T-helper 2 cell treated with Interferon-gamma antibody and Interleukin-4, amounts not matched to agents 5 μg/mL and 100 μg/mL, for 36 hours (primary cell): ENCODE measurements around the gene ZNF232.
"Not testable (repeated sequence)": the region's sequence is repeated elsewhere in the genome, so short reads cannot be mapped to it uniquely, and the experiment has no call there.

Experiments used
- DNase-seq: peaks from one replicate; pipeline ENCODE4 v3.0.0; 2021; ENCODE audit warnings: low spot score
- H3K27ac Mint-ChIP-seq: one replicate; pipeline ENCODE4 v1.8.0; 2021; ENCODE audit warnings: mild to moderate bottlenecking, mixed read lengths
- H3K27me3 Mint-ChIP-seq: one replicate; pipeline ENCODE4 v1.8.0; 2021; ENCODE audit warnings: low read depth, mixed read lengths
- H3K36me3 Mint-ChIP-seq: one replicate; pipeline ENCODE4 v1.8.0; 2021; ENCODE audit warnings: low read depth, mixed read lengths
- H3K4me1 Mint-ChIP-seq: one replicate; pipeline ENCODE4 v1.8.0; 2021; ENCODE audit warnings: low read depth, mixed read lengths
- H3K4me3 Mint-ChIP-seq: one replicate; pipeline ENCODE4 v1.8.0; 2022; ENCODE audit warnings: mild to moderate bottlenecking, moderate library complexity, mixed read lengths
- H3K9me3 Mint-ChIP-seq: one replicate; pipeline ENCODE4 v1.8.0; 2021; ENCODE audit warnings: mixed read lengths

Gene ZNF232

GRCh38 chr17:5133311-5133710, 21.6 kb upstream of the ZNF232 start:
- H3K4me1 Mint-ChIP-seq: no peaks in the 10 kb centered on the region
- DNase-seq: no peak
- no peaks in the 10 kb centered on the region for H3K9me3 Mint-ChIP-seq
- H3K27me3 Mint-ChIP-seq: no peaks in the 10 kb centered on the region
- H3K36me3 Mint-ChIP-seq: no peaks in the 10 kb centered on the region
- H3K4me3 Mint-ChIP-seq: no peak overlapping the region
- H3K27ac Mint-ChIP-seq: no peak overlapping the region

DNA sequence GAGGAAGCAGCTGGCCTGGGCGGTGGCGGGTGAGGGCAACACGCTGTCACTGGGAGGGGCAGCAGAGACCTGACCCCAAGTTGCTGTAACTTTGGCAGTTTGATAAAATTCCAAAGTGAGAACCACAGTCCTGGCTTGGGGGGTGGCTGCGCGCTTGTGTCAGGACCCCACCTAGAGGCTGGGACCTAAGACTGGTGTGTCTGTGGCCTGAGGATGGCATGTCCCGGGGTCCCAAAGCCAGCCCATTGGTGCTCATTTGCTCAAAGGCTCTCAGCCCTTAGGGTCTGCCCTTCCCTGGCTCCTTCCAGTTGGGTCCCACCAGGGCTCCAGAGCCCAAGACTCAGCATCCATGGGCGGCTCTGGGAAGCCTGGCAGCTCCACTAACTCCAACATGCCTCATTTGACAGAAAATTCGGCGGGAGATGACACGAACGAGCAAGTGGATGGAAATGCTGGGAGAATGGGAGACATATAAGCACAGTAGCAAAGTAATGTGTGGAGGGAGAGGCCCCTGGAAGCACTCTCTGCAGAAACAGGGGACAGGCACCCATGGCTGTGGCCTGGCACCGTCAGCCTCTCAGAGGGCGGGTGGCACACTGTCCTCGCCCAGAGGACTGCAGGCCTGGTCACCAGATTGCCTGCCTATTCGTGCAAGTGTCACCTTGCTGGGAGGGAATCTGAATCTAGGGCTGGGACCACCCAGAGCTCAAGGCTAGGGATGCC, 21.0 kb upstream of the ZNF232 start:
- not testable (repeated sequence) for H3K27ac Mint-ChIP-seq, DNase-seq, H3K9me3 Mint-ChIP-seq, H3K27me3 Mint-ChIP-seq, H3K36me3 Mint-ChIP-seq, H3K4me1 Mint-ChIP-seq, H3K4me3 Mint-ChIP-seq

DNA sequence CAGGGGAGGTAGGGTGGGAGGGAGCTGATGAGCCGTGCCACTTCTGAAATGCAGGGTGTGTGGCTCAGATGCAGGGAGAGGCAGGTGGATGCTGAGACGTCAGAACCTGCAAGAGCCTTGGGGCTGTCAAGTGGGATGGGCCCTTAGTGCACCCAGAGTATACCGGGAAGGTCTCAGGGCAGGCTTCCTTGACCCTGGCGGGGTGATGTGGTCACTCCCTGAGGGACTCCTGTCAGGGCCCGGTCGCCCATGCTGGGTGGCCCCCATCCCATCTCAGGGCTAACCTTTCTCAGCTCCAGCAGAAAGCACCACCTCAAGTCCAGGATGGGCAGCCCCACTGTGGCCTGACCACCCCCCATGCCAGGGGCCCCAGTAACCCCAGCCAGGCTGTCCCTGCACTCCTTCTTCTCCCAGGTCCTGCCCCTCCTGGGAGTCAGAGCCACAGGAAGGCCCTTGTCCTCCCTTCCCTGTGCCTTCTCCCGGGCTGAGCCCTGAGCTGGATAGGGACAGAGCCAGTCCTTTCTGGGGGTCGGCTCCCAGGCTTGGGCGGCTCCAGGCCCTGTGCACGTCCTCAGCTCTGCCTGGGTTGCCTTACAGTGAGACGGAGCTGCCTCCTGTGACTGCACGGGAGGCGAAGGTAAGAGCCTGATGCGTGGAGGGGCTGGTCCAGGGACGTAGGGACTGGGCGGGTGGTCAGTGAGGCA, 20.3 kb upstream of the ZNF232 start:
- not testable (repeated sequence) for H3K4me1 Mint-ChIP-seq, H3K9me3 Mint-ChIP-seq, H3K4me3 Mint-ChIP-seq, DNase-seq, H3K36me3 Mint-ChIP-seq, H3K27ac Mint-ChIP-seq, H3K27me3 Mint-ChIP-seq

DNA sequence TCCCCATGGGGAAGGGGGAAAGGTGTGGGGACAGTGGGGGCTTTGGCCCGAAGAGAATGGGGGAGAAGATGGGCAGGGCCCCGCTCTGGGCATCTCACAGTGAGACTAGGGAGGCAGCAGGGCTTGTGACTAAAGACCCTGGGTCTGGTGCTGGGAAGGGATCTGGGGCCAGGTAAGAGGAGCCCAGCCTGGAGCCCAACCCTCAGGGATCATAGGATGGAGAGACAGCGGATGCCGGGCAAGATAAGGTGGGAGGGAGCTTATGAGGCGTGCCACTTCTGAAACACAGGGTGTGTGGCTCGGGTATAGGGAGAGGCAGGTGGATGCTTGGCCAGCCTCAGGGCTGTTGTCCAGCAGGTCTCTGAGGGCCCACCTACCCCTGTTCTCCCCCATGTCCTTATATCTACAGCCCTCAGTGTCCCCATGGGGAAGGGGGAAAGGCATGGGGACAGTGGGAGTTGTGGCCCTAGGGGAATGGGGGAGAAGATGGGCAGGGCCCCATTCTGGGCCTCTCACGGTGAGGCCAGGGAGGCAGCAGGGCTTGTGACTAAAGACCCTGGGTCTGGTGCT, 19.6 kb upstream of the ZNF232 start:
- H3K27me3 Mint-ChIP-seq: peaks cover 3% of the 10 kb centered on the region
- H3K27ac Mint-ChIP-seq: no peak overlapping the region
- no peak for DNase-seq
- H3K4me1 Mint-ChIP-seq: no peaks in the 10 kb centered on the region
- no peak overlapping the region for H3K4me3 Mint-ChIP-seq
- no peaks in the 10 kb centered on the region for H3K9me3 Mint-ChIP-seq
- no peaks in the 10 kb centered on the region for H3K36me3 Mint-ChIP-seq

GRCh38 chr17:5130687-5131086, 19.0 kb upstream of the ZNF232 start:
- H3K36me3 Mint-ChIP-seq, H3K27me3 Mint-ChIP-seq, H3K4me1 Mint-ChIP-seq, H3K9me3 Mint-ChIP-seq, H3K4me3 Mint-ChIP-seq, DNase-seq, H3K27ac Mint-ChIP-seq: not testable (repeated sequence)

DNA sequence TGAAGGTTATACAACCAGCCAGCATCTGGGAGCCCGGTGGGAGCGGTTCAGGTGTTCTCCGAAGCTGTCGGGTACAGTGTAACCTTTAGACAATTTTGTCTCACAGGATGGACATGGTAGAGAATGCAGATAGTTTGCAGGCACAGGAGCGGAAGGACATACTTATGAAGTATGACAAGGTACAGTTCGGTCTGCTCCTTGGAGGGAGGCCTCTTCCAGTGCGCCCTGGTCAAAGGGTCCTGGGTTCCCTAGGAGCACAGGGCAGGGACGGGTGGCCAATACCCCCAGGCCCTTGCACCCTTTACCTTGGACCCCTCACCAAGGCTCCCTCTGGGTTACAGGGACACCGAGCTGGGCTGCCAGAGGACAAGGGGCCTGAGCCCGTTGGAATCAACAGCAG, 18.6 kb upstream of the ZNF232 start:
- not testable (repeated sequence) for H3K9me3 Mint-ChIP-seq, H3K27me3 Mint-ChIP-seq, H3K4me1 Mint-ChIP-seq, H3K36me3 Mint-ChIP-seq, H3K4me3 Mint-ChIP-seq, H3K27ac Mint-ChIP-seq, DNase-seq

- not testable (repeated sequence) for H3K27ac Mint-ChIP-seq, H3K4me3 Mint-ChIP-seq, H3K27me3 Mint-ChIP-seq, H3K4me1 Mint-ChIP-seq, H3K9me3 Mint-ChIP-seq, DNase-seq, H3K36me3 Mint-ChIP-seq
Observed at GRCh38 chr17:5129770-5130169, 18.1 kb upstream of the ZNF232 start.

- H3K27ac Mint-ChIP-seq: no peak overlapping the region
- H3K27me3 Mint-ChIP-seq: peaks cover 12% of the 10 kb centered on the region
- H3K36me3 Mint-ChIP-seq: no peaks in the 10 kb centered on the region
- no peaks in the 10 kb centered on the region for H3K4me1 Mint-ChIP-seq
- DNase-seq: no peak
- H3K4me3 Mint-ChIP-seq: no peak overlapping the region
- H3K9me3 Mint-ChIP-seq: no peaks in the 10 kb centered on the region
Observed at GRCh38 chr17:5128905-5129535, 17.3 kb upstream of the ZNF232 start.

DNA sequence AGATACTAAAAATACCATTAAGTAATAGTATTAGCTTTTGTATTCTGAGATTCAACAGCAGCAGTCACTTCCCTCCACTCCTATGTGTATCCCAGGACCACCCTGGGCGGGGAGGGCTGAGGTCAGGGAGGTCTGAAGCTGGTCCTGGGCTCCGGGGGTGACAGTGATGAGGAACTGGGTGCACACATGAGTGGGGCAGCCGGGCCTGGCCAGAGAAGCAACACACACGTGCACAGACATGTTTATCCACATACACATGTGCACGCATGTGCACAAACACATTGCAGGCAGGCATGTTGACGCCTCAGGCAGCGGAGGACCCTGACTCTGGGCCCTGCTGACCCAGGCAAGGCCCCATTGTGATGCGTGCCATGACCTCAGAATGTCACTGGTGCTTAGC, 16.7 kb upstream of the ZNF232 start:
- H3K27ac Mint-ChIP-seq, H3K4me1 Mint-ChIP-seq, DNase-seq, H3K4me3 Mint-ChIP-seq, H3K9me3 Mint-ChIP-seq, H3K36me3 Mint-ChIP-seq: not testable (repeated sequence)
- H3K27me3 Mint-ChIP-seq: peaks cover 17% of the 10 kb centered on the region

GRCh38 chr17:5127910-5128309, 16.2 kb upstream of the ZNF232 start:
- no peak for DNase-seq
- no peaks in the 10 kb centered on the region for H3K9me3 Mint-ChIP-seq
- H3K27me3 Mint-ChIP-seq: peaks cover 17% of the 10 kb centered on the region
- no peaks in the 10 kb centered on the region for H3K4me1 Mint-ChIP-seq
- no peak overlapping the region for H3K27ac Mint-ChIP-seq
- H3K36me3 Mint-ChIP-seq: no peaks in the 10 kb centered on the region
- no peak overlapping the region for H3K4me3 Mint-ChIP-seq

- peaks cover 23% of the 10 kb centered on the region for H3K27me3 Mint-ChIP-seq
- H3K27ac Mint-ChIP-seq: no peak overlapping the region
- no peak for DNase-seq
- H3K36me3 Mint-ChIP-seq: no peaks in the 10 kb centered on the region
- H3K4me1 Mint-ChIP-seq: no peaks in the 10 kb centered on the region
- H3K4me3 Mint-ChIP-seq: no peak overlapping the region
- H3K9me3 Mint-ChIP-seq: no peaks in the 10 kb centered on the region
Observed at GRCh38 chr17:5126719-5127488, 15.2 kb upstream of the ZNF232 start.

DNA sequence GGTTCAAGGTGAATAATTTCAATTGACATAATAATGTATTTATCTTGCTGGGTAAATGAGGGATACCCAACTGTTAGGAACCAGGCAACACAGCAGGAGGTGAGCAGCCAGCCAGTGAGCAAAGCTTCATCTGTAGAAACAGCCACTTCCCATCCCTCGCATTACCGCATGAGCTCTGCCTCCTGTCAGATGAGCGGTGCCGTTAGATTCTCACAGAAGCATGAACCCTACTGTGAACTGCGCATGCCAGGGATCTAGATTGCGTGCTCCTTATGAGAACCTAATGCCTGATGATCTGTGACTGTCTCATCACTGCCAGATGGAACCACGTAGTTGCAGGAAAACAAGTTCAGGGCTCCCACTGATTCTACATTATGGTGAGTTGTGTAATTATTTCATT, 13.2 kb upstream of the ZNF232 start:
- H3K9me3 Mint-ChIP-seq, H3K4me1 Mint-ChIP-seq, H3K36me3 Mint-ChIP-seq, DNase-seq, H3K4me3 Mint-ChIP-seq, H3K27ac Mint-ChIP-seq: not testable (repeated sequence)
- H3K27me3 Mint-ChIP-seq: peaks cover 35% of the 10 kb centered on the region

DNA sequence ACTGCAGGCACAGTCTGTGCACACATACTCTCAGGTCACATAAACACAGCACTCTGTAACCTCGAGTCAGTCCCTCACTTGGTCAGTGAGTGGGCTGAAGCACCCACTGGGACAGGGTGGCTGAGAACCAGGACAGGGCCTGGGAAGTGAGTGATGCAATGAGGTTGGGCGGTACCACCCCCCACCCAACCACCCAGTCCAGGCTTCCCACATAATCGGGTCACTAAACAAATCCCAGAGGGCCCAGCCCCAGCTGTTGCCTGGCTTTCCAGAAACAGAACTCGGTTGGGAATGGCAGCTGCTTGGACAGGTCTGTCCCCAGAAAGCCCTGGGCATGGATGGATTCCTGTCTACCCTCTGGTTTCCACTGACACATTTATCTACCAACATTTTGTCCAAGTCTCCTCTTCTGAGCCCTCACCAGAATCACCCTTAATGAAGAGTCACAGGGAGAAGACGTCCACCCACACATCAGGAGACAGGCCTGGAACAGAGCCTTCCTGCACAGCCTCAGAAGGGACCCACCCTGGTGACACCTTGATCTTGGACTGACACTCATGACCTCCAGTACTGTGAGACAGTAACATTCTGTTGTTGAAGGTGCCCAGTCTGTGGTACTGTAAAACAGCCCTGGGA, 12.6 kb upstream of the ZNF232 start:
- not testable (repeated sequence) for H3K4me3 Mint-ChIP-seq, H3K27ac Mint-ChIP-seq, DNase-seq, H3K36me3 Mint-ChIP-seq, H3K4me1 Mint-ChIP-seq, H3K9me3 Mint-ChIP-seq
- H3K27me3 Mint-ChIP-seq: peaks cover 35% of the 10 kb centered on the region
